Testis (tissue), 3 donors: ENCODE measurements around the gene VWA5B1. TPM values are rescaled to one million over a fixed set of nuclear protein-coding genes. Genes with fewer than 3 reads are reported as not detected.

Source experiments
- DNase-seq: peaks from one replicate; pipeline ENCODE4 v3.0.0-alpha.2; 2019
- H3K27ac ChIP-seq, 2 donors: fragments of 200-600 bp; sonication (generic); one replicate each; pipeline ENCODE4 v1.5.1; 2019
- H3K27me3 ChIP-seq: fragments of 200-600 bp; sonication (generic); one replicate; pipeline ENCODE4 v1.5.1; 2019
- H3K36me3 ChIP-seq: fragments of 200-600 bp; sonication (generic); one replicate; pipeline ENCODE4 v1.5.1; 2017; ENCODE audit warnings: low read depth; ENCODE audit errors: missing control alignments
- H3K4me1 ChIP-seq: fragments of 200-600 bp; sonication (generic); one replicate; pipeline ENCODE4 v1.5.1; 2019
- H3K4me3 ChIP-seq, 2 donors: fragments of 200-600 bp; sonication (generic); one replicate each; pipeline ENCODE4 v1.5.1; 2017 to 2019
- H3K9me3 ChIP-seq: fragments of 200-600 bp; sonication (generic); one replicate; pipeline ENCODE4 v1.5.1; 2017
- POLR2A ChIP-seq: fragments of 450-650 bp; IDR thresholded peaks from one replicate; pipeline ENCODE4 v1.6.1; 2017; ENCODE audit warnings: antibody characterized with exemption, mild to moderate bottlenecking, moderate library complexity
- WGBS, 2 donors: methylation state at CpG; one replicate each; pipeline ENCODE4 v1.1.5; 2018; 5-methylcytosine and 5-hydroxymethylcytosine counted together
- intact Hi-C: fragments of 100-400 bp; cut with DNase I; formaldehyde crosslinking; loops from one replicate; pipeline ENCODE4 v1.15.1; 2023; ENCODE audit warnings: low total_unique reads
- polyA plus RNA-seq: library from polyadenylated mRNA; stranded (reverse); fragments of 350-450 nt; fragmentation: Illumina TruSeq; extraction: RNeasy Lipid Tissue Mini Kit (QIAGEN cat#74804); gene quantifications from one replicate; pipeline ENCODE4 v1.2.3, GENCODE V29; 2014; ENCODE audit warnings: low read depth, low replicate concordance; ENCODE audit not compliant: insufficient read depth
- total RNA-seq, 2 donors: library from RNA; depleted of rRNA; stranded (reverse); fragments of >200 nt; gene quantifications; one replicate each; pipeline ENCODE4 v1.2.3, GENCODE V29; 2016
- TF ChIP-seq, protein P1 (sequence below), 3 experiments: fragments of 450-650 bp in 2 of 3; fragments of 200-600 bp in 1 of 3; sonication (generic) in 1 of 3; IDR thresholded peaks; one replicate each; pipeline ENCODE4 v1.5.1; 2016 to 2019; ENCODE audit warnings: antibody characterized with exemption in 3 of 3, mild to moderate bottlenecking in 2 of 3, moderate library complexity in 1 of 3

Gene VWA5B1
- total and polyA plus RNA-seq, 3 donors from 2014 or later = 13.1 to 23.0 (median 16.2) TPM

DNA sequence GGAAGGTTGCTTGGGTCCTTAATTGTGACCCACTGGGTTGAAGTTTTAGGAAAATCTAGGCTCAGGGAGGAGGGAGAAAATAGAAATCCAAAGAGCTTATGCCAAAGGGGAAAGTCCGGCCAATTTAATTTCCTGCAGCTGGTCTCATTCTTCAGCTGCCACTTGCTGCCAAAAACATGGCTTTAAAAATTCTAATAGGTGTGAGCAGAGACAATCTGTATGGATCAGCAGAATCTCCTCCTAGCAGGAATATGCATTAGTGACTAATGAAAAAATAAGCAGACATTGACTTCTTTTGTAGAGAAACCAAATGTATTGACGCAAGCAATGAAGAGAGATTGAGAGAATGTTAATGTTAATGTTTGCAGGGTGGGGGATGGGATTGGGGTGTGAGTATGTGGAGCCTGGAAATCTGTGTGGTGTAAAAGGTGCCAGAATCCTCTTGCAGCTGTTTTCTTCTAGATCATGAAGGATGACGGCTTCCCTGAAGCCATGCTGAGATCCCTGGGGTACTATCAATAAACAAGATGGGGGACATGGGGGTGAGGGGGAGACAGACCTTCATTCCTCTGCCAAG lies 35.3 kb downstream of the VWA5B1 start:
- DNase-seq = no peak
- no peak for TF ChIP-seq POLR2A
- TF ChIP-seq, protein P1, sequence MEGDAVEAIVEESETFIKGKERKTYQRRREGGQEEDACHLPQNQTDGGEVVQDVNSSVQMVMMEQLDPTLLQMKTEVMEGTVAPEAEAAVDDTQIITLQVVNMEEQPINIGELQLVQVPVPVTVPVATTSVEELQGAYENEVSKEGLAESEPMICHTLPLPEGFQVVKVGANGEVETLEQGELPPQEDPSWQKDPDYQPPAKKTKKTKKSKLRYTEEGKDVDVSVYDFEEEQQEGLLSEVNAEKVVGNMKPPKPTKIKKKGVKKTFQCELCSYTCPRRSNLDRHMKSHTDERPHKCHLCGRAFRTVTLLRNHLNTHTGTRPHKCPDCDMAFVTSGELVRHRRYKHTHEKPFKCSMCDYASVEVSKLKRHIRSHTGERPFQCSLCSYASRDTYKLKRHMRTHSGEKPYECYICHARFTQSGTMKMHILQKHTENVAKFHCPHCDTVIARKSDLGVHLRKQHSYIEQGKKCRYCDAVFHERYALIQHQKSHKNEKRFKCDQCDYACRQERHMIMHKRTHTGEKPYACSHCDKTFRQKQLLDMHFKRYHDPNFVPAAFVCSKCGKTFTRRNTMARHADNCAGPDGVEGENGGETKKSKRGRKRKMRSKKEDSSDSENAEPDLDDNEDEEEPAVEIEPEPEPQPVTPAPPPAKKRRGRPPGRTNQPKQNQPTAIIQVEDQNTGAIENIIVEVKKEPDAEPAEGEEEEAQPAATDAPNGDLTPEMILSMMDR (IDR thresholded peaks at IDR 0.05) = no peak
- no peaks in the 10 kb centered on the region for H3K27me3 ChIP-seq

DNA sequence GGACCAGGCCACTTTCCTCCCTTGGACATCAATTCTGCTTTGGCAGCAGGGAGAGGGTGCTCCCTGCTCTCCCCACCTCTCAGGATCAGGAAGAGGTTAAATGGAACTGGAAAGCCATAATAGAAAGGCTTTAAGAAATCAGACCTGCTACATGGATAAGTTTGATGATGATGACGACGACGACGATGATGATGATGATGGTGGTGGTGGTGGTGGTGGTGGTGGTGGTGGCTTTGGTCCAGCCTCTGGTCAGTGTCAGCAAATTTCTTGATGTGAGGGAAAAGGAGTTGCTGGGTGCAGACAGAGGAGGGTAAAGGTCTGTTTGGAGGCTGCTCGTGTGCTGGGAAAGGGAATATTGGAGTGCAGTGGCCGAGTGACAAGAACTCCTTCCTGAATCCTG lies 36.8 kb downstream of the VWA5B1 start:
- TF ChIP-seq, protein P1 (IDR thresholded peaks at IDR 0.05) = no peak
- no peak for TF ChIP-seq POLR2A
- H3K36me3 ChIP-seq = no peaks in the 10 kb centered on the region
- WGBS, 2 donors = 68 to 70% methylated on average over 6 of the region's 6 CpGs
- H3K27ac ChIP-seq = no peak overlapping the region
- no peaks in the 10 kb centered on the region for H3K9me3 ChIP-seq
- no peak for DNase-seq
- H3K4me1 ChIP-seq = peaks cover 11% of the 10 kb centered on the region
- intact Hi-C loops = no loop called here
- H3K27me3 ChIP-seq = no peaks in the 10 kb centered on the region
- no peak overlapping the region for H3K4me3 ChIP-seq

More for the DNA sequence above, 35.3 kb downstream of the VWA5B1 start:
- Histone ChIP-seq H3K4me3 (no peak overlapping the region), H3K27ac (no peak overlapping the region), H3K36me3 (no peaks in the 10 kb centered on the region), H3K4me1 (peaks cover 20% of the 10 kb centered on the region), H3K9me3 (no peaks in the 10 kb centered on the region)
- intact Hi-C loops = no loop called here
- 48 to 55% methylated on average over 3 of the region's 3 CpGs for WGBS, 2 donors

DNA sequence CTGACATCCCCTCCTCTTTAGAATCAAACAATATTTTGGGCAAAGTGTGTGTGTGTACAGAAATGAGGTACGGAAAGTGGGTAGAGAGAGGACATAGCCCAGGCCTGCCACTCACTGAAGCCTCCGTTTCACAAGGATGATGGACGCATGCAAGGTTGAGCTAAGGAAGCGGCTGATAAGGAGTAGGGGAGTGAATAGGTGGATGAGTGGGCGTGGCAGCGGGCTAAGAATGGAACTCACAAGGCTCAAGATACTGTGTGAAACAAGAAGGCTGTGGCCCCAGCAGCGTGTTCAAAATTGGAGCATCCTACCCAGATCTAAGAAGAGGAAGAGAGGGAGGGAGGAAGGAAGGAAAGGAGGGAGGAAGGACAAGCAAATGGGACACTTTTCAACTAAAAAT lies 37.5 kb downstream of the VWA5B1 start:
- 72 to 83% methylated on average over 7 of the region's 7 CpGs for WGBS, 2 donors

DNA sequence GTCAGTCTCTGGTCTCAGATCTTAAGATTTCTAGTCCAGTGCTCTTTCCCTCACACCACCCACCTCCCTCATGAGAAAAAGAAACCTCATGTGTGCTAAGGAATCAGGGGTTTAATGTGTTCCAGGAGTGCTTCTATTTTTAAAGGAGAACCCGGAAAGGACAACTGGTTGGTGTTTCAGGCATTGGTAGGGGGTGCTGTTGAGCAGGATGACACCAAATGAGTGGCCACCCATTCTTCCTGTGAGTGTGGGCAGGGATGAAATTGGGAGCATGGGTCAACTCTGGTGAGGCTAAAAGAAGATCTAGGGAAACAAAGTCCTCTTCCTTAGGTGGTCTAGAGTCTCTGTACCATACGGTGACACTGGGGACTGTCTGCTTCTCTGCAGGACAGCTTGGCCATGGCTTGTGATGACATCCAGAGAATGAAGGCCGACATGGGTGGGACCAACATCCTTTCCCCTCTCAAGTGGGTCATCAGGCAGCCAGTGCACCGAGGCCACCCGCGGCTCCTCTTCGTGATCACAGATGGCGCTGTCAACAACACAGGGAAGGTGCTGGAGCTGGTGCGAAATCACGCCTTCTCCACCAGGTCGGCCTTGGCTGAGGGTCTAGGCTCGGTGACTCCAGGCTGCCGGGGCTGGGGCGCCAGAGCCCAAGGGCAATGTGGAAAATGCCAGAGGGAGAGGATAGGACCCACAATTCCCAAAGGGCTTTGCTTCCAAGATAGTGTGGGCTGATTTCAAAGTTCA lies 39.3 kb downstream of the VWA5B1 start:
- intact Hi-C loops = no loop called here
- H3K27me3 ChIP-seq = no peaks in the 10 kb centered on the region
- 91 to 92% methylated on average over 5 to 14 of the region's 14 CpGs for WGBS, 2 donors
- no peak overlapping the region for H3K27ac ChIP-seq
- H3K4me1 ChIP-seq = peaks cover 9% of the 10 kb centered on the region
- no peaks in the 10 kb centered on the region for H3K36me3 ChIP-seq
- H3K9me3 ChIP-seq = no peaks in the 10 kb centered on the region
- H3K4me3 ChIP-seq = no peak overlapping the region
- DNase-seq = no peak
- no peak for TF ChIP-seq POLR2A
- TF ChIP-seq, protein P1 (IDR thresholded peaks at IDR 0.05) = peak in 1 of 3 experiments; percentile 2

More for the DNA sequence above, 37.5 kb downstream of the VWA5B1 start:
- no peak for TF ChIP-seq POLR2A
- TF ChIP-seq, protein P1 (IDR thresholded peaks at IDR 0.05) = no peak
- H3K27me3 ChIP-seq = no peaks in the 10 kb centered on the region
- no peak for DNase-seq
- no peak overlapping the region for H3K27ac ChIP-seq
- no peaks in the 10 kb centered on the region for H3K36me3 ChIP-seq
- no peak overlapping the region for H3K4me3 ChIP-seq
- intact Hi-C loops = no loop called here
- H3K9me3 ChIP-seq = no peaks in the 10 kb centered on the region
- peaks cover 11% of the 10 kb centered on the region for H3K4me1 ChIP-seq
